GF-D8 (cell line): ENCODE data around the gene ARSH.
"Not testable (repeated sequence)": the region's sequence is repeated elsewhere in the genome, so short reads cannot be mapped to it uniquely, and the experiment has no call there.

Experiments used
- DNase-seq: peaks from one replicate; lab custom pipeline; 2025; lab: John Stamatoyannopoulos, UW

Gene ARSH

GRCh38 chrX:3044196-3044595 lies 37.9 kb downstream of the ARSH start:
- no peak for DNase-seq

DNA sequence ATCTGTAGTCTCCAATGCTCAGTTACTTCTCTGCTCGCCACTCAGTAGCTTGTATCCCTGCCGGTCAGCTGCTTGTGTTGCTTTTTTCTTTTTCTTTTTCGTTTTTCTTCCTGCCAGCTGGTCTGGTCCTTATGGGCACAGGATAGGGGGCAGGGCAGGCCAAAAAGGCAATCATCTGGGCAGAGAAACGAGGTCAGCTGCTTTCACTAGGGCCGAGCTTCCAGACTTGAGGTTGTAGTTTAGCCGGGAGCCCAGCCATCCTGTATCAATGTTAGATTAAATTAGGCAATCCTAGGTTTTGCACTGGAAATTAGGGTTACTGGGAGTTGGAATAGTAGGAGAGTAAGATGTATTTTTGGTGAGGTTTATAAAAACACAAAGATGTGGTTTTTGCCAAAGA lies 38.3 kb downstream of the ARSH start:
- DNase-seq, result no peak

DNA sequence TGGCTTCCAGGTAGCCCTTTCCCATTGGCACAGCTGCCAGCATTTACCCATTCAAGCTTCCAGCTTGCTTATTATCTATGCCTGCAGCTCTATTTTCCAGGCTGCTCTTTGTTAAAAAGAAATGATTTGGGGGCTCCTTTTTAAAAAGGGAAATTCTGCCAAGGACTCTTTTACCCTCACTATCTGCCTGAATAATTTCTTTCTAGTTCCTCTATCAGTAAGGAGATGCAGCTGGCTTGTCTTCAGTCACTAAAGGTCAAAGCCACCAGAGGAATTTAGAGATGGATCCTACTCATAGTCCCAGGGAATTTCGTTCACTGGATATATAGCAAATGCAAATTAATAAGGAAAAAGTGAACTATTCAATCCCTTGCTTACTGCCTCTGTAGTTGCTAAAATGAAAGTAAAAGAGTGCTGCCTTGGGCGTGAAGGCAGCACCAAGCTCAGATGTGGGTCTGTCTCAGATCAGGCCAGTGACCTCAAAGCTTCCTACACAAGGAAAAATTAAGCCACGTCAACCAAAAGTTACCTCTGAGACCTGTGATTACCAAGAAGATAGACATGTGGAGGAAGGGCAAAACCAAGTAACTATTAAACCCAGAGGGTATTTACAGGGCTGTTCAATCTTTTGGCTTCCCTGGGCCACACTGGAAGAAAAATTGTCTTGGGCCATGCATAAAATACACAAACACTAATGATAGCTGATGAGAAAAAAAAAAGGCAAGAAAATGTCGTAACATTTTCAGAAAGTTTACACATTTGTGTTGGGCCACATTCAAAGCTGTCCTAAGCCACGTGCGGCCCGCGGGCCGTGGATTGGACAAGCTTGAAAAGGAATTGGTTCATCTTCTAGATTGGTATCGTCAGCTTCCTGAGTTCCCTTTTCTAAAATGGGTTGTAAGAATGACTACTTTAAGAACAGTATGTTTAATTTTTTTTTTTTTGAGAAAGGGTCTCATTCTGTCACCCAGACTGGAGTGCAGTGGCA lies 40.2 kb downstream of the ARSH start:
- no peak for DNase-seq

DNA sequence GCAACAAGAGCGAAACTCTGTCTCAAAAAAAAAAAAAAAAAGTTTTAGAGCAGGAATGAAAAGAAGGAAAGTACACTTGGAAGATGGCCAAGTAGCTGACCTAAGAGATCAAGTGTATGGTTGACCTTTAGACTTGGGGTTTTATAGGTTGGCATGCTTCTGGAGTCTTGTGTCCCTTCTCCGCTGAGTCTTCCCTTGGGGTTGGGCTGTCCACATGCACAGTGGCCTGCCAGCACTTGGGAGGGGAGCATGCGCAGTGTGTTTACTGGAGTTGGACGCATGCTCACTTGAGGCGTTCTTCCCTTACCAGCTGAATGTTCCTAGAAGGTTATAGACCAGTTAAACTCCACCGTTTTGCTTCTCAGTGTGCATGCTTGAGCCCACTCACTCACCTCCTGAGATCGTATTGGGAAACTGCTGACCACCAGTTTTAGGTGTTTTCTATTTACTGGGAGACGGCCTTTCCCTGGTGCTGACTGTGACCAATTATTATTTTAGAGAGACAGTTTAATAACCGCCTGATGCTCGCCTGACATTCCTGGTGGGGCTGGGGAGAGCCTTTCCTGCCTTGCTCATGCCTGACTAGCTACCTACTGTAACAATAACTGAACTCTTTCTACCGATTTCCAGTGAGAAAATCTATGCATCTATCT lies 44.3 kb downstream of the ARSH start:
- DNase-seq, result not testable (repeated sequence)

DNA sequence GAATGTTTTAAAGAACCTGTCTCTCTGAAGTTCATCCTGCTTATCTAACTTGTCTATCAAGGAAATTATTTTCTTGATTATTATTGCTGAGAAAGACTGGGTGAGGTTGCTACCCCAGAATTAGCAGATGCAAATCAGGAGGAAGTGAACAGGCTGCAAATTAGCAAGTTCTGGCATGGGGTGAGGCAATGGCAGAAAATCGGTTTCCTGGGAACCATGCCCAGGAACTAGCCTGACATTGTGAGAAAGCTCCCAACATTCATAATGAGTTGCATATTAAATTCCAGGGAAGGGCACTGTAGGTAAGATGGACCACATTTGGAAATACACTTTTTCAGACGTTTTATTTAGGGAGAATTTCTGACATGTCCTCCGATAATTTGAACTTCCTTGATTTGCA lies 46.5 kb downstream of the ARSH start:
- no peak for DNase-seq

GRCh38 chrX:3066555-3066954 lies 60.2 kb downstream of the ARSH start:
- no peak for DNase-seq

DNA sequence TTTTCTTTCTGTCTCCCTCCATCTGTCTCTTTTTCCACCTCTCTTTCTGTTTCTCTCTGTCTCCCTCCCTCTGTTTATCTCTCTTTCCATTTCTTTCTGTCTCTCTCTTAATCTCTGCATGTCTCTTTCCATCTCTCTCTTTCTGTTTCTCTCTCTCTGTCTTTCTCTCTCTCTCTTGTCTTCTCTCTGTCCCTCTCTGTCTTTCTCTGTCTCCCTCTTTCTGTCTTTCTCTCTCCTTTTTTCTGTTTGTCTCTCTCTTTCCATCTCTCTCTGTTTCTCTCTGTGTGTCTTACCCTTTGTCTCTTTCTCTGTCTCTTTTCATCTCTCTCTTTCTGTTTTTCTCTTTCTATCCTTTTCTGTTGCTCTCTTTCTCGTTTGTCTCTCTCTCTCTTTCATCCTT lies 69.6 kb downstream of the ARSH start:
- no peak for DNase-seq

DNA sequence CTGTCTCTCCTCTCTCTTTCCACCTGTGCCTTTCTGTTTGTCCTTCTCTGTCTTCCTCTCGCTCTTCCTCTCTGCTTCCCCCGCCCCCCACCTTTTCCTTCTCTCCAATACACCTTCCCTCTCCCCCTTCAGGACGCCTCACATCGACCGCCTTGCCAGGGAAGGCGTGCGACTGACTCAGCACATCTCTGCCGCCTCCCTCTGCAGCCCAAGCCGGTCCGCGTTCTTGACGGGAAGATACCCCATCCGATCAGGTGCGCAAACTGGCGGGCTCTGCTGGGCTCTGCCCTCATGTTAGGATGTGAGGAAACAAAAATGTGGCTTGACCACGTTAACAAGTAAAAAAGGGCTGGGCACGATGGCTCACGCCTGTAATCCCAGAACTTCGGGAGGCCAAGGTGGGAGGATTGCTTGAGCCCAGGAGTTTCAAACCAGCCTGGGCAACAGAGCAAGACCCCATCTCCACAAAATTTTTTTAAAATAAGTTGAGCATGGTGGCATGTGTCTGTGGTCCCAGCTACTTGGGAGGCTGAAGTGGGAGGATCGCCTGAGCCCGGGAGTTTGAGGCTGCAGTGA lies 70.2 kb downstream of the ARSH start:
- no peak for DNase-seq
